Glutamatergic neuron (in vitro differentiated cells): ENCODE measurements around the gene IGSF3. TPM values are rescaled to one million over a fixed set of nuclear protein-coding genes. Genes with fewer than 3 reads are reported as not detected.
A peak's percentile ranks its signal among the peaks of the same experiment; 100 is the strongest.

Experiments used
- DNase-seq: peaks from one replicate; pipeline ENCODE4 v3.0.0; 2022
- H3K27ac Mint-ChIP-seq: one replicate; pipeline ENCODE4 v1.8.0; 2020; ENCODE audit warnings: mild to moderate bottlenecking, mixed read lengths, inconsistent platforms; ENCODE audit not compliant: unreplicated experiment
- H3K27me3 Mint-ChIP-seq: one replicate; pipeline ENCODE4 v1.8.0; 2020; ENCODE audit warnings: mild to moderate bottlenecking, moderate library complexity, mixed read lengths, inconsistent platforms; ENCODE audit not compliant: unreplicated experiment
- H3K36me3 Mint-ChIP-seq: one replicate; pipeline ENCODE4 v1.8.0; 2020; ENCODE audit warnings: mild to moderate bottlenecking, mixed read lengths, inconsistent platforms; ENCODE audit not compliant: unreplicated experiment
- H3K4me1 Mint-ChIP-seq: one replicate; pipeline ENCODE4 v1.8.0; 2020; ENCODE audit warnings: mild to moderate bottlenecking, low read depth, mixed read lengths, inconsistent platforms; ENCODE audit not compliant: unreplicated experiment
- H3K4me3 Mint-ChIP-seq: one replicate; pipeline ENCODE4 v1.8.0; 2020; ENCODE audit warnings: mild to moderate bottlenecking, mixed read lengths, inconsistent platforms; ENCODE audit not compliant: unreplicated experiment
- H3K9me3 Mint-ChIP-seq: one replicate; pipeline ENCODE4 v1.8.0; 2020; ENCODE audit warnings: mild to moderate bottlenecking, moderate library complexity, mixed read lengths, inconsistent platforms; ENCODE audit not compliant: unreplicated experiment
- total RNA-seq: library from RNA; stranded (reverse); fragmentation: NEBNext Ultra II Directional; extraction: Animal tissue kit (Norgen Biotek cat#: 25700); gene quantifications from one replicate; pipeline ENCODE4 v1.2.1, GENCODE V29; 2021; ENCODE audit not compliant: unreplicated experiment
- TF ChIP-seq, protein P1 (sequence below): fragments of 200-600 bp; sonication (generic); IDR thresholded peaks from one replicate; pipeline ENCODE4 v1.5.0; 2021; ENCODE audit not compliant: partially characterized antibody, unreplicated experiment

IGSF3 gene
- total RNA-seq, 1 donor from 2014 or later, result 110 TPM

DNA sequence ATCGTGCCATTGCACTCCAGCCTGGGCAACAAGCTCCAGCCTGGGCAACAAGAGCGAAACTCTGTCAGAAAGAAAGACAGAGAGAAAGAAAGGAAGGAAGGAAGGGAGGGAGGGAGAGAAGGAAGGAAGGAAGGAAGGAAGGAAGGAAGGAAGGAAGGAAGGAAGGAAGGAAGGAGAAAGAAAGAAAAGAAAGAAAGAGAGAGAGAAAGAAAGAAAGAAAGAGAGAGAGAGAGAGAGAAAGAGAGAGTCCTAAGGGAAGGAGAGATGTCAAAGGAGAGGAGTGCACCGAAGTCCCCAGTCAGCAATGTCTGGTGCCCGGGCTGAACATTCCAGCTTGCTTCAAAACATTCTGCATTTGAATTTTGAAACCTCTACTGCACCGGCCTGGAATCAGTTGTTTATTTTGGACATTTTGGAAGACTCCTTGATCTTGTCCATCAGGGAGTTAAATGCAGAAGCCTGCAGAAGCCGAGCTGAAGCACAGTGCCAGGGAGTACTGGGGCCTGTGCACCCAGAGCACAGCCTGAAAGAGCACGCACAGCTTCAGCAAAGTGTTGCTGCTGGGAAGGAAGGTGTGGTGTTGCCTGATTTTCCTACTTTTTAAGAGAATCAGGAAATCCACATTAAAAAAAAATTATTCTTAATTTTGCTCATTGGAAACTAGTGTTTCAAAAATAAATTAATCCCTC is 3.7 kb upstream of the IGSF3 start:
- Mint-ChIP-seq H3K27me3 (peaks cover 9% of the 10 kb centered on the region), H3K27ac (no peak overlapping the region), H3K36me3 (no peaks in the 10 kb centered on the region), H3K4me1 (peaks cover 25% of the 10 kb centered on the region), H3K9me3 (peaks cover 5% of the 10 kb centered on the region), H3K4me3 (peak overlapping the region; percentile 47)
- TF ChIP-seq, protein P1, sequence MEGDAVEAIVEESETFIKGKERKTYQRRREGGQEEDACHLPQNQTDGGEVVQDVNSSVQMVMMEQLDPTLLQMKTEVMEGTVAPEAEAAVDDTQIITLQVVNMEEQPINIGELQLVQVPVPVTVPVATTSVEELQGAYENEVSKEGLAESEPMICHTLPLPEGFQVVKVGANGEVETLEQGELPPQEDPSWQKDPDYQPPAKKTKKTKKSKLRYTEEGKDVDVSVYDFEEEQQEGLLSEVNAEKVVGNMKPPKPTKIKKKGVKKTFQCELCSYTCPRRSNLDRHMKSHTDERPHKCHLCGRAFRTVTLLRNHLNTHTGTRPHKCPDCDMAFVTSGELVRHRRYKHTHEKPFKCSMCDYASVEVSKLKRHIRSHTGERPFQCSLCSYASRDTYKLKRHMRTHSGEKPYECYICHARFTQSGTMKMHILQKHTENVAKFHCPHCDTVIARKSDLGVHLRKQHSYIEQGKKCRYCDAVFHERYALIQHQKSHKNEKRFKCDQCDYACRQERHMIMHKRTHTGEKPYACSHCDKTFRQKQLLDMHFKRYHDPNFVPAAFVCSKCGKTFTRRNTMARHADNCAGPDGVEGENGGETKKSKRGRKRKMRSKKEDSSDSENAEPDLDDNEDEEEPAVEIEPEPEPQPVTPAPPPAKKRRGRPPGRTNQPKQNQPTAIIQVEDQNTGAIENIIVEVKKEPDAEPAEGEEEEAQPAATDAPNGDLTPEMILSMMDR, result no peak
- DNase-seq, result no peak

DNA sequence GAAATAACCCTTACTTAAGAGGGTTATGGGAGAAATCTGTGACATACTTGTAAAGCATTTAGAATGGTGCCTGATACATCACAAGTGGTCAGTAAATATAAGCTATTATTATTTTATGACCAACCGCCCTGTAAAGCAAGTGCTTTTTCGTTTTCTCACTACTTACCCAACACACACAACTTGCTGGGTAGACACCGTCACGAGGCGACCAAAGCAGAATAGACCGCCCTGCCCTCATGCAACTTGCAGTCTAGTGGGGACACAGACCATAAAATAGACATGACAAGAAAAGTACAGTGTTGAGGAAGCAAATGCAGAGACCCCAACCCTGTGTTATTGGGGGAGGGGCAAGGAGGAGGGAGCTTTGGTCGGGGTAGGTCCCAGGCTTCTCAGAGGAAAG is 744 bp upstream of the IGSF3 start:
- Mint-ChIP-seq H3K27me3 (peaks cover 10% of the 10 kb centered on the region), H3K9me3 (peaks cover 9% of the 10 kb centered on the region), H3K4me1 (peaks cover 38% of the 10 kb centered on the region), H3K36me3 (peaks cover under 1% of the 10 kb centered on the region), H3K27ac (peak overlapping the region; percentile 81), H3K4me3 (peak overlapping the region; percentile 71)
- TF ChIP-seq, protein P1, result no peak
- DNase-seq, result no peak

DNA sequence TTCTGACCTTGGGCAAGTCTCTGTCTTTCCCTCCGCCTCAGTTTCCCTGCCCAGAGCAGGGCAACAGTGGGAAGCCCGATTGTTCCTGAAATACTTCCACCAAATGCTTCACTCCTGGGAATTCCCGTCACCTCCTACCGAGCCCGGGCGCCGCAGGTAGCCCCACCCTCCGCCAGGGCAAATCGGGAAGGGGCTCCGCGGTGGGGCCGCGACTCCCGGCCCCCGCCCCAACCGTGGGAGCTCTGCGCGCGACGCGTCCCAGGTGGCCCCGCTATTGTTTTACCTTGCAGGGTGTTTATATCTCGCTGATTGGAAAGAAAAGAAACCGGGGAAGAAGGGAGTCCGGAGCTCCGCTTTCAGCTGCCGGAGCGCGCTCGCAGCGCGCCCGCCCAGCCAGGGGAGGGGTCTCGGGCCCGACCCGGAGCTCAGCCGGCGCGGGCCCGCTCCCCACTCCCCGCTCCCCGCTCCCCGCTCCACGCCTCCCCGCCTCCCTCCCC is 407 bp downstream of the IGSF3 start:
- peaks cover 42% of the 10 kb centered on the region for H3K4me1 Mint-ChIP-seq
- TF ChIP-seq, protein P1, result no peak
- DNase-seq, result no peak
- peaks cover 7% of the 10 kb centered on the region for H3K36me3 Mint-ChIP-seq
- H3K4me3 Mint-ChIP-seq, result peak overlapping the region; percentile 90
- peaks cover 9% of the 10 kb centered on the region for H3K9me3 Mint-ChIP-seq
- H3K27me3 Mint-ChIP-seq, result peaks cover 8% of the 10 kb centered on the region
- peak overlapping the region; percentile 89 for H3K27ac Mint-ChIP-seq

DNA sequence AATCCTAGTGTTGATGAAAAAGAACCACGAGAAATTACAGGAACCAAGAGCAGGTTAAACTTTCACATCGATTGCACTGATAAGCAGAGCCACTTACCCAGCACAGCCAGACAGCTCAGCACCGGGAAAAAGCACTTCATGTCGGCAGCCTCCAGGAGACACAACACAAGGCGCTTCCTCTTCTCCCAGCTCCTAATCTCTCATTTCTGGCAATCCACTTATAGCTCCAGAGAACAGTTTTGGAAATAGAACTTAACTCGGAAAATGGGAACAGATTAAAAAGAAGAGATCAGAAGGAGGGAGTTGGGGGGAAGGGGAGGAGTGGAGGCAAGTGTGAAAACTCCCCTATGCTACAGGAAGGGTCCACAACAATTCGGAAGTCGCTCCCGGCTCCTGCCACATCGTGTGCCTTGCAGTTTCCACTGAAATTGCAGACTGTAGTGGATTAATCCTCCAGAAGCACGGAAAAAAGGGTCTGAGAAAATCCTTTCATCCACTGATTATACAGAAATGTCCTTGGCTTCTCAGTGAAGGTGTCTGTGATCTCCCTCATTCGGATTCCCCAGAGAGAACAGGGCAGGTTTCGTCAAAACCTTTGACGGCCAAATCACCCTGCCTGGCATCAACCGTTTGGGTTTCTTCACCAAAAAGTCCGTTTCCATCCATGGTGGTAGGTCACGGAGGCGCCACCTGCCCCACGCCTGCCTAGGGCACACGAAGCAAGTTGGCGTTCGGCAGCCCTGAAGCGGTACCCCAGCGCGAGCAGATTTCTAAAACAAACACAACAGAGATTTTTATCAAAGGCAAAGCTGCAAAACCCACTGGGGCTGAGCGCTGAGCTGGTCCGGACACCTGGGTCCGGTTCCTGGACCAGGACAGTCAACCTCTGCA is 1.1 kb downstream of the IGSF3 start:
- Mint-ChIP-seq H3K27ac (peak overlapping the region; percentile 89), H3K36me3 (peaks cover 7% of the 10 kb centered on the region), H3K4me1 (peaks cover 36% of the 10 kb centered on the region), H3K9me3 (peaks cover 7% of the 10 kb centered on the region), H3K4me3 (peak overlapping the region; percentile 90), H3K27me3 (peaks cover 8% of the 10 kb centered on the region)
- TF ChIP-seq, protein P1, result no peak
- no peak for DNase-seq
